H7 (cell line): ENCODE data around the gene OR52E8. TPM values are rescaled to one million over a fixed set of nuclear protein-coding genes. Genes with fewer than 3 reads are reported as not detected.

ENCODE experiments used
- DNase-seq: peaks from one replicate; pipeline ENCODE4 v3.0.0; 2012
- H3K27me3 ChIP-seq: 2 replicates; pipeline ENCODE4 v1.6.0; 2011; ENCODE audit warnings: mild to moderate bottlenecking, low read length; ENCODE audit not compliant: control insufficient read depth, insufficient read depth
- H3K36me3 ChIP-seq: replicated peaks from 2 replicates; pipeline ENCODE4 v1.5.1; 2011; ENCODE audit warnings: low read length; ENCODE audit not compliant: control insufficient read depth, insufficient read depth
- H3K4me3 ChIP-seq: 2 replicates; pipeline ENCODE4 v1.5.1; 2011; ENCODE audit warnings: low read depth, mild to moderate bottlenecking, control low read depth, low read length, moderate library complexity; ENCODE audit not compliant: insufficient read depth
- total RNA-seq: library from RNA; depleted of rRNA; stranded (reverse); fragments of >200 nt; shearing (Covaris generic); gene quantifications from 2 replicates; pipeline ENCODE4 v1.2.3, GENCODE V29; 2014; rRNA removed

Gene OR52E8
- total RNA-seq = not detected in 2 replicates

- DNase-seq = no peak
- no peak within 1 kb of the TSS for H3K4me3 ChIP-seq
- H3K27me3 ChIP-seq = no peaks in the 10 kb centered on the region
- H3K36me3 ChIP-seq = no peaks in the 10 kb centered on the region
Observed at GRCh38 chr11:5857590-5857989, at the start of gene OR52E8. OR52E8 (minus strand) TSS chr11:5857690; CDS start chr11:5857690, 0 bp downstream.

GRCh38 chr11:5899534-5899933 is 42.0 kb upstream of the OR52E8 start:
- no peak for DNase-seq
- Histone ChIP-seq H3K27me3 (no peaks in the 10 kb centered on the region), H3K36me3 (no peaks in the 10 kb centered on the region), H3K4me3 (no peak overlapping the region)

DNA sequence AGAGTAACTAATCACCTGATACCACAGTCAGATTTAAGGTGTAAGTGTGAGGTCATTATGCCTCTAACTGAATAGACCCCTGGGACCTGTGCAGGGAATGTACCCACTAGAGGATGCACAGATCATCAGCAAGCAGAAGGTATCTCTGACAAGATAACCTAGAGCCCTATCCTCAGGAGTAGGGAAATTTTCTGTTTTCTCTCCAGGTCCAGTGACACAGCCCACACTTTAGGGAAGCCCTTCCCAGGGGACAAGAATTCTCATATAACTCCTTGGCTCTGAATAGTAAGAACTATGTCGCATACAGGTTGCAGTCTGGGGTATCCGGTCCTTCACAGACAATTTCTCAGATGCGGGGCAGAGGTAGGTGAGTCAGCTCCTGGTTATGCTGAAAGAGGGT is 35.4 kb upstream of the OR52E8 start, which contains the start of gene OR52E5:
Gene OR52E5 (plus strand): TSS at position 301 of the 400 bp plus-strand sequence. CDS start 7,569 bp downstream, outside the sequence.
- Histone ChIP-seq H3K36me3 (no peaks in the 10 kb centered on the region), H3K27me3 (no peaks in the 10 kb centered on the region), H3K4me3 (no peak within 1 kb of the TSS)
- no peak for DNase-seq

- no peak for DNase-seq
- no peak overlapping the region for H3K4me3 ChIP-seq
- H3K36me3 ChIP-seq = no peaks in the 10 kb centered on the region
- H3K27me3 ChIP-seq = no peaks in the 10 kb centered on the region
Observed at GRCh38 chr11:5891216-5891800, 33.8 kb upstream of the OR52E8 start.

DNA sequence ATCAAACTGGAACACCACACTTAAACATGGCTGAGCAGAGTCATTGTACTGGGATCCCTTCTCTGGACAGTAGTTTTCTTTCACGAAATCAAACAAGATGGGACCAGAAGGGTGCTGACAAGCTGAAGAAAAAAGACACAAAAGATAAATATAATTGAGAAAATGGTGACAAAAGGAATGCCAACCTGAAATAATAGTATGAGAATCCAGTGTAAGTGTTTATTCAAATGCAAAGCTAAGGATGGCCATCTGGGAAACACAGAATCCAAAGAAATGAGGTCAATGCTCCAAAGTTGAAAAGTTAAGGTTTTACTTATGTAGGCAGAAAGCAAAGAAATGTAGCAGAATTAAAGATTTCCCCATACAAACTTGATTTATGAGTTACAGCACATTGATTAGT is 30.2 kb upstream of the OR52E8 start:
- no peaks in the 10 kb centered on the region for H3K36me3 ChIP-seq
- no peaks in the 10 kb centered on the region for H3K27me3 ChIP-seq
- DNase-seq = no peak
- H3K4me3 ChIP-seq = no peak overlapping the region

DNA sequence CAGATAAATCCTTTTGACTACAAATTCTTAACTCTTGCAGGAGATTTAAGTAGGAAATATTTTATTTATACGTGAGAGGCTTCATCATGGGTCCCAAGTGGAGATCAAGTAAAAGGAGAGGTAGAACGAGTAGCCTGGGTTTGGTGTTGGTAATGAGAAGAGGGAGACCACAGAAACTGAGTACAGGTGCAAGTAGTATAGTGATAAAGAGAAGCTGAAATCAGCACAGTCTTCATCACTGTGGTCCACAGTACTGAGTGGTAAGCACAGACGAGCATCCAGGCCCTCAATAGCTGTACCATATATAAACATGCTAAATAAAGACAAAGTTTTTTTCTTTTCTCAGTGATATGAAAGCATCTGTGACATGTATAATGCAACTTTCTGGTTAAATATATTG is 29.7 kb upstream of the OR52E8 start:
- no peak for DNase-seq
- no peaks in the 10 kb centered on the region for H3K27me3 ChIP-seq
- H3K36me3 ChIP-seq = no peaks in the 10 kb centered on the region
- H3K4me3 ChIP-seq = no peak overlapping the region

DNA sequence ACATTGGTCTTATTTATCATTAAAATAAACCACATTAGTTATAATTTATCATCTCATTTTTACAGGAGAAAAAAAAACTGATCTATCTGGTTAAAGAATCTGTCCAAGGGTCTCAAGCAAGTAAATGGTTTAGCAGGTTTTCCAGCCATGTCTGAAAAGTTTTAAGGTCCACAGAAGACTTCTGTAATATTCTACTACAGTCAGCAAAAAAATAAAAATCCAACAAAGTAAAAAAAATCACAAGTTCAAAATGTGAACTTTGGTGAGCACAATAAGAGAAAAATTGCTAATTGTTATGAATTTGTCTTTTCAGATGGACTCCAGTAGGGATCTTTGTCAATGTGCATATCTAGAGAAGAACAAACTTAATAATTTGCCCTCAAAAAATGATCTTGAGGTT is 24.3 kb upstream of the OR52E8 start:
- Histone ChIP-seq H3K27me3 (no peaks in the 10 kb centered on the region), H3K36me3 (no peaks in the 10 kb centered on the region), H3K4me3 (no peak overlapping the region)
- DNase-seq = no peak

GRCh38 chr11:5880329-5880728 is 22.8 kb upstream of the OR52E8 start, which contains the start of gene OR52E4:
OR52E4 (plus strand) TSS chr11:5880629; CDS start chr11:5884293, 3,664 bp downstream.
- H3K27me3 ChIP-seq = no peaks in the 10 kb centered on the region
- H3K4me3 ChIP-seq = no peak within 1 kb of the TSS
- H3K36me3 ChIP-seq = no peaks in the 10 kb centered on the region
- no peak for DNase-seq

DNA sequence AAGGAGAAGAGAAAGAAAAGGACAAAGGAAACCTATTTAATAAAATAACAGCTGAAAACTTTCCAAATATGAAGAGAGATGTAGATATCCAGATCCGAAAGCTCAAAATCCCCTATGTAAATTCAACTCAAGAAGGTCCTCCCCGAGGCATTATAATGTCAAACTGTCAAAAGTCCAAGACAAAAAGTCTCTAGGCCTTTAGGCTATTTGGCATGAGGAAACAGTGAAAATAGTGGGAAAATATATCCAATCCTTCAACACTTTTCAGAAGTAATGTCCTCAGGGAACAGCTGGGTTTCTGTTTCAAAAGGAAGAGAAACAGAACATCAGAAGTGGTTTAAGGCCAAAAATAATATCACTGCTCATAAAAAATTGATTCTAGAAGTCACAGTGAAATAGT is 21.1 kb upstream of the OR52E8 start:
- Histone ChIP-seq H3K4me3 (no peak overlapping the region), H3K36me3 (no peaks in the 10 kb centered on the region), H3K27me3 (no peaks in the 10 kb centered on the region)
- DNase-seq = no peak

- DNase-seq = no peak
- no peaks in the 10 kb centered on the region for H3K27me3 ChIP-seq
- no peaks in the 10 kb centered on the region for H3K36me3 ChIP-seq
- H3K4me3 ChIP-seq = no peak overlapping the region
Observed at GRCh38 chr11:5865826-5866225, 8.3 kb upstream of the OR52E8 start.

DNA sequence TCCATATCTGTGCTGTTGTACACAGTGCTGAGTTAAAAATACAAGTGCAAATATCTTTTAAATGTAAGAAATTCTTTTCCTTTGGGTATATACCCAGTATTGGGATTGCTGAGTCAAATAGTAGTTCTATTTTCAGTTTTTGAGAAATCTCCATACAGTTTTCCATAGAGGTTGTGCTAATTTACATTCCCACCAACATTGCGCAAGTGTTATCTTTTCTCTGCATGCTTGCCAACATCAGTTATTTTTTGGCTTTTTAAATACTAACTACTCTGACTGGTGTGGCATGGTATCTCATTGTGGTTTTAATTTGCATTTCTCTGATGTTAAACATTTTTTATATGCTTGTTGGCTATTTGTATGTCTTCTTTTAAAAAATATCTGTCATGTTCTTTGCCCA is 6.5 kb downstream of the OR52E8 start:
- no peaks in the 10 kb centered on the region for H3K36me3 ChIP-seq
- H3K27me3 ChIP-seq = no peaks in the 10 kb centered on the region
- no peak for DNase-seq
- no peak overlapping the region for H3K4me3 ChIP-seq

- no peaks in the 10 kb centered on the region for H3K27me3 ChIP-seq
- no peaks in the 10 kb centered on the region for H3K36me3 ChIP-seq
- no peak overlapping the region for H3K4me3 ChIP-seq
- no peak for DNase-seq
Observed at GRCh38 chr11:5847711-5848110, 9.8 kb downstream of the OR52E8 start.

DNA sequence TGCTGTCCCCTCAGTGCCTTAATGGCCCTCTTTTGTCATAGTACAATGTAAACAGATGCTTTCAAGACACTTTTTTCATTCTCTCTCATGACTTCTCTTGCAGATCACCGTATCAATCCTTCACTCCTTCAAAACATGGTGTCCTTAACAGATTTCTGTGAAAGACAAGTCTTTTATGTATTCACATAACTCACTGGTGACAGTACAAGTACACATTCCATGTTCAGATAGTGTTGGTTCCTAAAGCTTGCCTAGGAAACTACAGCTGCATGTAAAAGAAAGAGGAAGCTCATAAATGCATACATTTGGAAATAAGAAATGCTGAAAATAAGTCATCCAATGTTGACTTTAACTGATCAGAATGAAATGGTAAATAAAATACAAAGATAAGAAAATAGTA is 10.8 kb downstream of the OR52E8 start:
- no peaks in the 10 kb centered on the region for H3K27me3 ChIP-seq
- no peak overlapping the region for H3K4me3 ChIP-seq
- no peak for DNase-seq
- H3K36me3 ChIP-seq = no peaks in the 10 kb centered on the region

GRCh38 chr11:5841797-5842196 is 15.7 kb downstream of the OR52E8 start, which contains the start of gene OR52E6:
OR52E6 (minus strand) TSS chr11:5841897; CDS start chr11:5841897, 0 bp downstream.
- no peaks in the 10 kb centered on the region for H3K36me3 ChIP-seq
- no peak for DNase-seq
- H3K27me3 ChIP-seq = no peaks in the 10 kb centered on the region
- no peak within 1 kb of the TSS for H3K4me3 ChIP-seq

DNA sequence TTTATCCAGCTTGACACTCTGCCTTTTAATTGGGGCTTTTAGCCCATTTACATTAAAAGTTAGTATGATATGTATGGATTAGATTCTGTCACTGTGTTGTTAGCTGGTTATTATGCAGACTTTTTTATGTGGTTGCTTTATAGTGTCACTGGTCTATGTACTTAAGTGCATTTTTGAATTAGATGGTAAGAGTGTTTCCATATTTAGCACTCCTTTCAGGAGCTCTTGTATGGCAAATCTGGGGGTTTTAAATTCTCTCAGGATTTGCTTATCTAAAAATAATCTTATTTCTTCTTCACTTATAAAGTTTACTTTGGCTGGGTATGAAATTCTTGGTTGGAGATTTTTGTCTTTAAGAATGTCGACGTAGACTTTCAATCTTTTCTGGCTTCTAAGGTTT is 19.8 kb downstream of the OR52E8 start:
- Histone ChIP-seq H3K4me3 (no peak overlapping the region), H3K27me3 (no peaks in the 10 kb centered on the region), H3K36me3 (no peaks in the 10 kb centered on the region)
- DNase-seq = no peak

DNA sequence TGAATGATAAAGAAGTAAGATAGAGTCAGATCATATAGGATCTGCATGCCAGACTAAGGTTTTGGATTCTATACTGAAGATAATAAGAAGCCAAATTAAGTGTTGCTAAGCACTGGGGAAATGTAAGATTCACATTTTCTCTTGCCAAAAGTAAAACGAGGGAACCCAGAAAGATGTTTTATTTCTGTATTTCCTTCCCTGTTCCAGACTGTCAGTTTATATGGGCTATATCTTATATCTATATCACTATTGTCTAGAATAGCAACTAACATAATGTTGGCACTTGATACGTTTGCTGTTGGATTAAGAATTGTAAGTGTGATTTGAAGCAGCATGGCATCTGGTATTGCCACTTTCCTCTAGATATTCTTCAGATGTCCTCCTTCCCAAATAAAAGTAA is 24.0 kb downstream of the OR52E8 start:
- H3K36me3 ChIP-seq = no peaks in the 10 kb centered on the region
- DNase-seq = no peak
- no peak overlapping the region for H3K4me3 ChIP-seq
- no peaks in the 10 kb centered on the region for H3K27me3 ChIP-seq
